OCI-LY7 (cell line): ENCODE results near the gene AADACL4.

Source experiments
- CTCF ChIP-seq: fragments of 200-600 bp; sonication (generic); conservative IDR thresholded peaks from 2 replicates; pipeline ENCODE4 v1.5.1; 2014; ENCODE audit warnings: mild to moderate bottlenecking, antibody characterized with exemption, low read length, moderate library complexity, mixed read lengths
- EZH2phosphoT487 ChIP-seq: fragments of 200-600 bp; sonication (generic); IDR thresholded peaks from 2 replicates; pipeline ENCODE4 v1.6.1; 2018; ENCODE audit warnings: low read depth, borderline replicate concordance, mild to moderate bottlenecking, mixed run types, antibody characterized with exemption, low read length, moderate library complexity, mixed read lengths

DNA sequence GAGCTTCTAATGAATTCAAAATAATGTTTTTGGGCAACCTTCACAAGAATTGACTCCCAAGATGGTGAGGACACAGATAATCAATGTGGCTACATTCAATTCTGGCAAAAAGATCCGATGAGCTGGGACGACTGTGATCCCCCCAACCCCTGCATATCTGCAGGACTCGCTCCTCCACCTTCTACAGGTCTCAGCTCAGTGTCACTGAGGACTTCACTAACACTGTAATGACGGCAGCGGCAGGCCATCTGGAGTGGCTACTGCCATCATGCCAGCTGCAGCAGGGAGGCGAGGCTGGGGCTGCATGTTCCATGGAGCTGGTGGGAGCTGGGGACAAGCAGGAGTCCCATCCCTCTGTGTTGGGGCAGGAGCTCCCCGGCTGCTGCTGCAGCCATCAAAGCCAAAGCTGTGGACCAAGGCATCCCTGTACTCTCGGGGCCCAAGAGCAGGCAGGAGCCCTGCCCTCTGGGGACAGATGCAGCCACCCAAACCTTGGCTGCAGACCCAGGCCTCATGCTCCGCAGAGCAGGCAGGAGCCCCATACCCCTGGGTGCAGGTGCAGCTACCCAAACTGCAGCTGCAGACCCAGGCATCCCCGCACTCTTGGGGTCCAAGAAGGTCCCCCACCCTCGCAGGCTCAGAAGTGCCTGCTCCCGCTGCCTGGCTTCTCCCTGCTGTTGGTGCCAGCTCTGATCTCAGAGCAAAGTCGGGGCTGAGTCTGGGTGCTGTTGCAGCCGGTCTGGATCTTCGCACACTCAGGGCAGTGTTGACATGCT, 13.7 kb upstream of the AADACL4 start:
- TF ChIP-seq CTCF (no peak), EZH2phosphoT487 (no peak)
